Kidney glomerular epithelial cell (primary cell): ENCODE measurements around the gene RECQL5.

Experiments
- DNase-seq: peaks from one replicate; lab custom pipeline; 2025; lab: John Stamatoyannopoulos, UW

Gene RECQL5

DNA sequence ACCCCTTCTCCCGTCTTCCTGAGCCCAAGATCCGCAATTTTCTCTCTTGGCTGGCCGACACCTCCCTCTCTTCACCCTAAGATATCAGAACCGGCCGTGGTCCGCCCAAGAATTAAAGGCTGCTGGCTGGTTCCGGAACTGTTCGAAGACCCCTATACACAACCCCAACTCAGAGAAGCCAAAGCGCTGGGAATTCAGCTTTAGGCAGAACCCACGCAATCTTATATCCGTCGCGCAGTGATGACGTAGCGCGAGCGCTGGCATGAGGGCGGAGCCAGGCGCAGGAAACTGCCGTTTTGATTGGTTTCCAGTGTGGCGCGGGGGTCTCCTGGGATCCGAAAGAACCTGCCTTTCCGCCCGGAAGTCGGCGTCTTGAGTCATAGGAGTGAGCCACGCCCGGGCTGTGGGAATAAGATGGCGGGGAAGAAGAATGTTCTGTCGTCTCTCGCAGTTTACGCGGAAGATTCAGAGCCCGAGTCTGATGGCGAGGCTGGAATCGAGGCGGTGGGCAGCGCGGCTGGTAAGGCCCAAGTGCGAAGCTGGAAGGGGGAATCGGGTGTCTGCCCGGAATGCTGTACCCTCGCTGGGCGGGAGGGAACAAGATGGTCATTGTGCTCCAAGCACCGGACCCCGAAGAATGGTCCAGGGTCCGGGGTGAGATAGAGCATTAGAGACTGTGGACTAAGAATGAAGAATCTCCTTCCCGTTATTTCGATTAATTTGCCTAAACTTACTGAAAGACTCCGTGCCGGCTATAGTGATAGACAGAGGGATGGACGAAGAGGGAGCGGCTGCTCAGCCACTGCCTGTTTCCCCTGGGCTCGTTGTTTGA lies at the start of gene RECQL5, which contains the start of gene SAP30BP:
Gene RECQL5 (minus strand): TSS at position 196 of the 832 bp plus-strand sequence. CDS start 597 bp downstream, outside the sequence.
Gene SAP30BP (plus strand): TSS at position 380 of the 832 bp plus-strand sequence. CDS start 35 bp downstream, at position 415.
- DNase-seq, result peak; percentile 94

DNA sequence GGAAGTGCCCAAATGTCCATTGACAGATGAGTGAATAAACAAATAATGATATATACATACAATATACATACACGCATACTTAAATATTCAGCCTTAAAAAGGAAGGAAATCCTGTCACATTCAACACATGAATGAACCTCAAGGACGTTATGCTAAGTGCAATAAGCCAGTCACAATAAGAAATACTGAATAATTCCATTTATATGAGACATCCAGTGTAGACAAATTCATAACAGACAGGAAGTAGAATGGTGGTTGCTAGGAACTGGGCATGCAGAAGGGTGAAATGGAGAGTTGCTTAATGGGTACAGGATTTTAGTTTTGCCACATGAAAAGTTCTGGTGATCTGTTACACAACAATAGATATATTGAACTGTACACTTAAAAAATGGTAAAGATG lies 45.5 kb upstream of the RECQL5 start:
- DNase-seq, result no peak

GRCh38 chr17:75707079-75707571 lies 40.2 kb upstream of the RECQL5 start:
- DNase-seq, result no peak

- no peak for DNase-seq
These were observed 39.2 kb upstream of the RECQL5 start for GRCh38 chr17:75706042-75706728.

DNA sequence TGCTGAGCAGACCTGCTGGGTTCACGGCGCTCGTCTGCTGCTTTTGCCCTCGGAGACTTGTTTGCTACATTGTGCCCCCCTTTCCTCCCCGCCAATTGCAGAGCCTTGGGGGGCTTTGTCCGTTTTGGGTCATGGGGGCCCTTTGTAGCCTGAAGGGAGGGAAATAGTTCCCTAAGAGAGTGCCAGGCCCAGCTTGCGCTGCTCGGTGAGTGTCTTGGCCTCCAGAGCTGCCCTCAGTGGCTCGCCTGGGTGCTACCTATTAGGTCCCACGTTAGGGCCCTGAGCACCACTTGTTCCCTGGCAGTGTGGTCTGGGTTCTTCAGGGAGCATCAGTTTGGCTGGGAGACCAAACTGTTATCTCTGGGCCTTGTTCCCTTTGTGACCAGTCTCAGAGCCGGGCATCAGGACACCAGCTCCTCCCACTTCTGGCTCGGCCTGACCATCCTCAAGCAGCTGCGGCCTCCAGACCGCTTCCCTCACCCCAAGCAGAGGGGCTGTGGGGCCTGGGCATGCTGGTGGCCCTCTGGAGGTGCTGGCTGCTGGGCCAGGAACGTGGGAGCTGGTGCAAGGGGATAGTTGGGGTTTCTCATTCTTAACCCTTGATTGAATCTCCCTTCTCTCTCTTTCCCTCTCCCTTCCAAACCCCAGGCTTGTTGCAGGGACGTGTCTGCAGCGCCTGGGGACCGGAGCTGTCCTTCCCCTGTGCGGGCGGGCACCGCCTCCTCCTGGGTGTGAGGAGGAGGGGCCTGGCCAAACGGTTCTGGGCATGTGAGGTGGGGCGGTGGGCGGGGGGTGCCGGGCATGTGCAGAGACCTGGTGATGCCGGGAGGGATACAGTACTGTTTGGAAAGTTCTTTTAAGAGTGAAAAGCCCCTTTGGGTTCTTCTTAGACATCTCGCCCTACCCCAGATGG lies 38.3 kb upstream of the RECQL5 start:
- no peak for DNase-seq

DNA sequence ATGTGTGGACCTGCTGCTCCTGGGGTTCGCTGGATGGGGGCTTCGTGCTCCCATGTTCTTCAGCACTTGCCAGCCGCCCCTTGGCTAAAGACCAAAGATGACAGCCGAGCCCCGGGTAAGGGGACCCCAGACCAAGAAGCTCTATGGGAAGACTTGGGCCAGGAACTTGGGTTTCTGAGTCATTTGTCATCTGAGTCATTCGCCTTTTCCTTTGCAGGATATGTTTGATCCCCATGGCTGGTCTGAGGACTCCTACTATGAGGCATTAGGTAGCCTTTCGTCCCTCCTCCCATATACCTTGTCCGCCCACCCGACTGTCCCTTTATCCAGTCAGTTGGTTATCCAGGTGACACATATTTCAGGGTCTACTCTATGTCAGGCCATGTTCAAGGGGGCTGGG lies 36.6 kb upstream of the RECQL5 start:
- DNase-seq, result no peak

- DNase-seq, result no peak
These were observed 36.2 kb upstream of the RECQL5 start for GRCh38 chr17:75703191-75703590.

DNA sequence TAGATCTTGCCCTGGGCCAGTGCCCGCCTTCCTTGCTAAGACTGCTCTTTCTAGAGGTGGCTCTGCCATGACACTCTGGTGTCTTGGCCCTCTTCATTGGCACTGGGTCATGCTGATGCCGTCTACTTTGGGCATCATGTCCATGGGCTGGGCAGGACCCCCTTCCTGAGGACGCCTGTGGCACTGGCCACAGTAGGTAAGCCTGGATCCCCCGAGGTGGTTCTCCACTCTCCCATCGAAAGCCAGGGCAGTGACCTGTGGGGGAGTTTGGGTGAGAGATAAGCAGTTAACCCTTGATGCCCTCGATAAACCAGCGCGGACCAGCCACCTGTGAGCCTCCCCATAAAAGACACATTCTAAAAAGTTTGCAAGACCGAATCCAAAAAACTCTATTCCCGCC lies 34.3 kb upstream of the RECQL5 start:
- DNase-seq, result no peak

DNA sequence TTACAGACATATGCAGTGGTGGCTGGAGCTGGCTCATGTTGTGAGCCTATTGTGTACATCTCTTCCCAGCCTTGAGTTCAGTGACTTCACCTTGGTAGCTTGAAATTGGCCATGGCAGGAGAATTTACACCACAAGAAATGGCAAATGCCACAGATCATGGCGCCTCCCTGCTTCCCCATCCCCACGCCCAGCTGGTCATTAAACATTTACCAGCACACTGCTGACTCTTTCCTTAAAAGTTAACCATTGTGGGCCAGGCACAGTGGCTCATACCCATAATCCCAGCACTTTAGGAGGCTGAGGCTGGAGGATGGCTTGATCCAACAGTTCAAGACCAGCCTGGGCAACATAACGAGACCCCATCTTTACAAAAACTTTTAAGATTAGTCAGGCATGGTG lies 31.7 kb upstream of the RECQL5 start:
- DNase-seq, result no peak

GRCh38 chr17:75697651-75698291 lies 30.8 kb upstream of the RECQL5 start:
- DNase-seq, result no peak

DNA sequence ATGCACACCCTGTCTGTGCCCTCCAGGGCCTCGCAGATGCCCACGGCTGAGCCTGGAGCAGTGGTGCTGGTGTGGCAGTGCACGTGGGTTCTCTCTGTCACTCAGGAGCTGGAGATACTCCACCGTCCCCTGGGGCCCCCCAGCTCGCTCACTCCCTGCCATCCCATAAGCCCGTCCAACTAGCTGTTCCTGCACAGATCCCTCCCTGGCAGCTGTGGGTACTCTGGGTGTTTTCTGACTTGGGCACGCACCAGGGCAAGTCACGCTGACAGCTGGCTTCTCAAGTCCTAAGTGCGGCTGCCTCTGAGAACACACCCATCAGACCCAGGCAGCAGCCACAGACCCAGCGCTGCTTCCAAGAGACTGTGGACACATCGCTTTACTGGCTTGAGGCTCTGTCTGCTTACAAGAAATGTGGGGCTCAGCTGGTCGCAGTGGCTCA lies 28.9 kb upstream of the RECQL5 start:
- DNase-seq, result no peak

- DNase-seq, result no peak
These were observed 28.3 kb upstream of the RECQL5 start for GRCh38 chr17:75695141-75695829.

GRCh38 chr17:75694536-75694935 lies 27.6 kb upstream of the RECQL5 start:
- DNase-seq, result no peak

DNA sequence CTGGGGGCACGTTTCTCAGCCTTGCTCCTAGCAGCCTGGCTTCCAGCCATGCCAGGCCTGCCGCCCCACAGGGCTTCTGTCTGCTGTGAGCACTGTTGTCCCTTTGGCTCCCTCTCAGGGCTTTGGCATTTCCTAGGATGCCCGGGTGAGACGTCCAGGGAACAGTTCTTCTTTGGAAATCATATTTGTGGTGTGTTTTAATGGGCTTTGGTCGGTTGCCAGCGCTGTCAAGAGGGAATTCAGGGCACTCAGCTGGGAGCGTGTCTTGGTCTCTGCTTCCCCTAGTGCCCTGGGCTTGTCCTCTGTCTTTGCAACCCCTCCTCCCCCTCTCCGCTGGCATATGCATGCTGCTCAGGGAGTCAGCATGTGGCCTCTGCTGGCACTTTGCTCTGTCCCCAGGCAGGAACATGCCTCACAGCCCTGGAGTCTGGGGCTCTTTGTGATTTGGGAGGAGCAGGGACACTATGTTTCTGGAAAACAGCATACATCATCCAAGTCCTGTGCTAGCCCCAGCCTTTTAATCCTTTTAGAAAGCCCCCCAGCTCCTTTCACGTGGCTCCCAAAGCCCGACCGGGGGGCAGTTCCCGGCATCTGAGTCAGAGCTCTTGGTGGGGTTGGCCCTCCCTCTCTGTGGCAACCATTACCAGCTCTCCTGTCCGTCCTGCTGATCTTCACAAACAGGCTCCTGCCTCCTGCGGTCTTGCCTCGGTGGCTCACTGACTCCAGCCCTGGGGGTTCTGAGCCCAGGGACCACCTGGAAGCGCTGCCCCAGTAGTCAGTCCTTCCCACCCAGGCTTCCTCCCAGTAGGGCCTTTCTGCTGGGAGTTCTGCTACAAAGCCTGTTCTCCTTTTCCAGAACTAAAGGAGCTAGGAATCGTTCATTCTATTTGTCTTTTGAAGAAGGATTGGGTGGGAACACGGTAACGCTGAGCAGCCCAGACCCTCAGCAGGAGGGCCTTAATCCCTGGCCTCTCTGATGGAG lies 26.8 kb upstream of the RECQL5 start:
- DNase-seq, result peak; percentile 14

DNA sequence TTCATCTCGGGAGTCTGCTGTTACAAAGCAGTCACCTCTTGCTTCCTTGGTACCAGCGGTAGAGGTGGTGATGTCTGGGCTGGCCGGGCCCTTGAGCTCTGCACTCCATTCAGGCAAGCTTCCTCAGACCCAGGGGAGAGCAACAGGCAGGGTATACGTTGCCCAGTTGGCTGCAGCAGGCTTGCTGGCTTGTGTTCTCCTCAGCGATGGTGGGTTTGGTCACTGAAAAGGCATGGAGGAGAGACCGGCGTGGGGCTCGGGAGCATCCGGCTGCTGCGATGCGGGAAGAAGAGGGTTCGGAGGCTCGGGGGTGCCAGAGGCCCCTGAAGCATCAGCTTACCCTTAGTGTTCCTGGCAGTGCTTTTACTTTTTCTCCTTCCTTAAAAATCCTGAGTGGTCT lies 26.0 kb upstream of the RECQL5 start:
- DNase-seq, result no peak

- DNase-seq, result no peak
These were observed 25.1 kb upstream of the RECQL5 start for GRCh38 chr17:75691801-75692626.

DNA sequence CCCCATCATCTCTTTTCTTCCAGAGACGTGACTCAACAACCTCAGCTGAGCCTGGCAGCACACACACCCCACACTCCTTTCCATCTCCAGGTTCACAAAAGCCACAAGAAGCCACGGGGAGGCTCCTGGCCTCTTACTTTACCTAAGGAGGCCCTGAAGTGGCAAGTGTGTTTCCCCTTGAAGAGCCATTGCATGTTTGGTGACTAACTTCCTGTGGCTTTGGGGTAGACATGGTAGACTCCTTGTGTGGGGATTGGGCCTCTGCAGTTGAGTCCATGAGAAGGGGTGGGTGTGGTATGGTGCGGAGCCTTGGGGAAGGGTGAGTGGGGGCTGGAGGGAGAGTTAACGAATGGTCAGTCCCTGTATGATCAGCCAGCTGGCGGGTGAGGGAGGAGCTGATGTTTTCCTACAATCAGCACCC lies 24.4 kb upstream of the RECQL5 start:
- DNase-seq, result no peak

GRCh38 chr17:75689441-75689873 lies 22.5 kb upstream of the RECQL5 start:
- no peak for DNase-seq
